ENCODE results near the gene KIAA1191. TPM values are rescaled to one million over a fixed set of nuclear protein-coding genes. Genes with fewer than 3 reads are reported as not detected.

The KIAA1191 gene, protein sequence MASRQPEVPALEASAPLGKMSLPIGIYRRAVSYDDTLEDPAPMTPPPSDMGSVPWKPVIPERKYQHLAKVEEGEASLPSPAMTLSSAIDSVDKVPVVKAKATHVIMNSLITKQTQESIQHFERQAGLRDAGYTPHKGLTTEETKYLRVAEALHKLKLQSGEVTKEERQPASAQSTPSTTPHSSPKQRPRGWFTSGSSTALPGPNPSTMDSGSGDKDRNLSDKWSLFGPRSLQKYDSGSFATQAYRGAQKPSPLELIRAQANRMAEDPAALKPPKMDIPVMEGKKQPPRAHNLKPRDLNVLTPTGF
- 10 to 100 TPM; 36.8 to 76.3 (median 75.7) TPM for total RNA-seq
- 44.8 TPM for total RNA-seq (2013)

DNA sequence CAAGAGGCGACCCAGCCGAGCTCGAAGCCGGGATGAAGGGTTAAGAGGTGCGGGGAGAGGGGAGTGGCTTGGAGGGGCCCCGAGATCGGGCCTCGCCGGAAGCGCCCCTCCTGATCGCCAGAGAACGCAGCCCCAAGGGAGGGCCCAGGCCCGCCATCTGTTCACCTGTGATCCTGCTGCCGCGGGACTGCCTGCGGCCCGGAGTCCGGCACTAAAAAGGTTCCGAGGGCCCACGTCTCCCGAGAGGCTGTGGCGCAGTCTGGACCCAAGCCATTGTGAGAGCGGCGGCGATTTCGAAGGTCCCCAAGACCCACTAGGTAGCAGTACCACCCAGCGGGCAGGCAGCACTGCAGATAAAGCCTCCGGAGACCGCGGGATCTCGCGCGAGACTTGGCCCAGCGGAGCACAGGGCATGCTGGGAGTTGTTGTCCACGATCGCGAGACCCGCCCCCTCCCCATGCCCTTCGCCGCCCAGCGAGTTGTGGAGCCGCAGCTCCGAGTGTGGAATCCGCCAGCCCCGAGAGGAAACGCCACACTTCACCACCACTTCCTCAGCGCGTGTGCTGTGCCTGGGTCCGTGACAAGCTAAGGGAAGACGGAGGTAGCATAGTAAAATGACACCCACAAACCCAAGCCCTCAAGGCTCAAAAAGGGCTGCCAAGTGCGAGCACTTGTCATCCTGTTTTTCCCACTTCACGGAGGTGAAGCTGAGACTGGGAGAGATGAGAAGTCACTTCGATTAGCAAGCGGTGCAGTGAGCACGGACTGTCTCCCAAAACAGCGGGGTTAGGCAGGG is at the start of gene KIAA1191:
Gene KIAA1191, minus strand, starts transcription at position 328 of the 796 bp plus-strand sequence. CDS start 2,256 bp downstream, outside the sequence.
- peak; percentile 90 to 97 (median 93) for ATAC-seq
- H3K4me1 Mint-ChIP-seq, result peaks cover 30 to 31% of the 10 kb centered on the region in 2 donors
- TF ChIP-seq, protein P1, sequence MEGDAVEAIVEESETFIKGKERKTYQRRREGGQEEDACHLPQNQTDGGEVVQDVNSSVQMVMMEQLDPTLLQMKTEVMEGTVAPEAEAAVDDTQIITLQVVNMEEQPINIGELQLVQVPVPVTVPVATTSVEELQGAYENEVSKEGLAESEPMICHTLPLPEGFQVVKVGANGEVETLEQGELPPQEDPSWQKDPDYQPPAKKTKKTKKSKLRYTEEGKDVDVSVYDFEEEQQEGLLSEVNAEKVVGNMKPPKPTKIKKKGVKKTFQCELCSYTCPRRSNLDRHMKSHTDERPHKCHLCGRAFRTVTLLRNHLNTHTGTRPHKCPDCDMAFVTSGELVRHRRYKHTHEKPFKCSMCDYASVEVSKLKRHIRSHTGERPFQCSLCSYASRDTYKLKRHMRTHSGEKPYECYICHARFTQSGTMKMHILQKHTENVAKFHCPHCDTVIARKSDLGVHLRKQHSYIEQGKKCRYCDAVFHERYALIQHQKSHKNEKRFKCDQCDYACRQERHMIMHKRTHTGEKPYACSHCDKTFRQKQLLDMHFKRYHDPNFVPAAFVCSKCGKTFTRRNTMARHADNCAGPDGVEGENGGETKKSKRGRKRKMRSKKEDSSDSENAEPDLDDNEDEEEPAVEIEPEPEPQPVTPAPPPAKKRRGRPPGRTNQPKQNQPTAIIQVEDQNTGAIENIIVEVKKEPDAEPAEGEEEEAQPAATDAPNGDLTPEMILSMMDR (IDR thresholded peaks at IDR 0.05), result no peak
- H3K27me3 ChIP-seq (ENCODE audit: control insufficient read depth, insufficient read depth, low read length), result no peaks in the 10 kb centered on the region
- WGBS (ENCODE audit: insufficient coverage), result under 1% methylated on average over 56 of the region's 56 CpGs
- H3K4me3 ChIP-seq (ENCODE audit: low read length), result peak within 1 kb of the TSS; percentile 87
- peaks cover 3% of the 10 kb centered on the region for H3K9me3 ChIP-seq (ENCODE audit: control insufficient read depth, insufficient read depth, low read length)
- H3K4me3 Mint-ChIP-seq, result peak within 1 kb of the TSS; percentile 96
- peaks cover 10% of the 10 kb centered on the region for H3K36me3 ChIP-seq (ENCODE audit: control insufficient read depth, insufficient read depth, low read length)
- DNase-seq, result peak; percentile 76 to 97
- H3K27ac Mint-ChIP-seq, result peak within 1 kb of the TSS; percentile 87 to 91
- H3K27ac ChIP-seq (ENCODE audit: low read length), result peak within 1 kb of the TSS; percentile 83
- H3K9me3 Mint-ChIP-seq, result no peaks in the 10 kb centered on the region
- H3K4me1 ChIP-seq (ENCODE audit: control insufficient read depth, insufficient read depth, low read length), result peaks cover 37% of the 10 kb centered on the region
- H3K36me3 Mint-ChIP-seq, result no peaks in the 10 kb centered on the region
- intact Hi-C loops (cut with micrococcal nuclease), result no loop called here
- H3K27me3 Mint-ChIP-seq (ENCODE audit: low read depth in 2 of 2), result peaks cover 0 to 5% of the 10 kb centered on the region in 2 donors

DNA sequence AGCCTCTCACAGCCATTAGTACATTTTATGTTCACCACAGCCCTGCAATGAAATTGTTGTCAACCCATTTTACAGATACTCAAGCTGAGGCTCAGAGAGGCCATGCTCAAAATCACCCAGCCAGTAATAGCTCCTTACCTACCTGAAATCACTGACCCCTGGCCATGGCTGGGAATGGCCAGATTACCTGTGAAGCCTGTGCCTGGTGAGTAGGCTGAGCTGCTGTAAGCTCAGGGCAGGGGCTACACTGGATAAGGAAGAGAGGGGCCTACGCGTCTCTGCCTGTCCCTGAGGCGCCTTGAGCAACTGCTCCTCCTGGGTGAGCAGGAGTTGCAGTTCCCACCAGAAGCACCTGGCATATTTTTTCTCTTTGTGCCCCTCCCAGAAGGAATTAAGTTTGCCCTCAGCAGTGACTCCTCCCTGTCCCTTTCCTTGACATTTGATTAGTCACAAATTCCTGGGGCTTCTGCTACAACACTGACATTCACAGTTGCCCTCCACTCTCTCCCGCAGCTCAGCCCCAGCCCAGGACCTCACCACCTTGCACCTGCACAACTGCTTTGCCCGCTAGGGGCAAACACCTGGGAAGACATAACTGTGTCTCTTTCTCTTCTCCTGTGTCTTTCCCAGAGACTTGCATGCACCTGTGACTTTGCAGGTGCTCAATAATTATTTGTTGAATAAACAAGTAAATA is 49.1 kb upstream of the KIAA1191 start:
- Histone ChIP-seq H3K36me3 (ENCODE audit: control insufficient read depth, insufficient read depth, low read length) (peaks cover 12% of the 10 kb centered on the region), H3K27me3 (ENCODE audit: control insufficient read depth, insufficient read depth, low read length) (no peaks in the 10 kb centered on the region), H3K27ac (ENCODE audit: low read length) (no peak overlapping the region), H3K4me3 (ENCODE audit: low read length) (no peak overlapping the region), H3K9me3 (ENCODE audit: control insufficient read depth, insufficient read depth, low read length) (no peaks in the 10 kb centered on the region), H3K4me1 (ENCODE audit: control insufficient read depth, insufficient read depth, low read length) (peaks cover 7% of the 10 kb centered on the region)
- Mint-ChIP-seq H3K36me3 (no peaks in the 10 kb centered on the region), H3K4me3 (no peak overlapping the region), H3K27ac (peak overlapping the region in 1 of 2 donors; percentile 27), H3K27me3 (ENCODE audit: low read depth in 2 of 2) (no peaks in the 10 kb centered on the region), H3K9me3 (no peaks in the 10 kb centered on the region), H3K4me1 (peaks cover 38 to 48% of the 10 kb centered on the region in 2 donors)
- DNase-seq (no peak), ATAC-seq (no peak)
- TF ChIP-seq, protein P1 (IDR thresholded peaks at IDR 0.05), result no peak
- intact Hi-C loops (cut with micrococcal nuclease), result no loop called here
- WGBS (ENCODE audit: insufficient coverage), result 97% methylated on average over 5 of the region's 5 CpGs

DNA sequence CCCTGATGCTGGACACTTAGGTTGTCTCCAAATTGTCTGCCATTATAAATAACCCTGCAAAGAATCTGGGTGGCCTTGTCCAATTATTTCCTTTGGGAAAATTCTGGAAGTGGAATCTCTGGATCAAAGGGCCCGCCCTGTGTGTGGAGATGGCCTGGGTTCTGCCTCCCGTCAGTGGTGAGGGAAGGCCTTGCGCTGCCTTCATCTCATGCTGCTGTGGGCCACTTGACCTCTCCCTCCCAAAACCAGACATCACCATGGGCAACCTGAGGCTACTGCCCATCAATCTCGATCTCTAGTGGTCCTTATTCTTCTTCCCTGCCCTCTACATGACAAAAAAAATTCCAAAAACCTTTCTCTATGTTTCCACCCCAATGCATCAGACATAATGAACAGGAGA is 48.2 kb upstream of the KIAA1191 start:
- Mint-ChIP-seq H3K4me3 (no peak overlapping the region), H3K27me3 (ENCODE audit: low read depth in 2 of 2) (no peaks in the 10 kb centered on the region), H3K27ac (peak overlapping the region in 1 of 2 donors; percentile 27), H3K36me3 (no peaks in the 10 kb centered on the region), H3K9me3 (no peaks in the 10 kb centered on the region), H3K4me1 (peaks cover 30 to 40% of the 10 kb centered on the region in 2 donors)
- Histone ChIP-seq H3K27me3 (ENCODE audit: control insufficient read depth, insufficient read depth, low read length) (no peaks in the 10 kb centered on the region), H3K4me1 (ENCODE audit: control insufficient read depth, insufficient read depth, low read length) (no peaks in the 10 kb centered on the region), H3K27ac (ENCODE audit: low read length) (no peak overlapping the region), H3K4me3 (ENCODE audit: low read length) (no peak overlapping the region), H3K36me3 (ENCODE audit: control insufficient read depth, insufficient read depth, low read length) (peaks cover 15% of the 10 kb centered on the region), H3K9me3 (ENCODE audit: control insufficient read depth, insufficient read depth, low read length) (no peaks in the 10 kb centered on the region)
- TF ChIP-seq, protein P1 (IDR thresholded peaks at IDR 0.05), result no peak
- WGBS (ENCODE audit: insufficient coverage), result 99% methylated on average over 4 of the region's 4 CpGs
- intact Hi-C loops (cut with micrococcal nuclease), result no loop called here
- DNase-seq, result no peak
- no peak for ATAC-seq
